T follicular helper cell (primary cell): ENCODE results near the gene MAP3K19.
"Not testable (repeated sequence)": the region's sequence is repeated elsewhere in the genome, so short reads cannot be mapped to it uniquely, and the experiment has no call there.

Source experiments
- DNase-seq: peaks from one replicate; pipeline ENCODE4 v3.0.0-alpha.2; 2020; ENCODE audit warnings: low read depth

Gene MAP3K19

DNA sequence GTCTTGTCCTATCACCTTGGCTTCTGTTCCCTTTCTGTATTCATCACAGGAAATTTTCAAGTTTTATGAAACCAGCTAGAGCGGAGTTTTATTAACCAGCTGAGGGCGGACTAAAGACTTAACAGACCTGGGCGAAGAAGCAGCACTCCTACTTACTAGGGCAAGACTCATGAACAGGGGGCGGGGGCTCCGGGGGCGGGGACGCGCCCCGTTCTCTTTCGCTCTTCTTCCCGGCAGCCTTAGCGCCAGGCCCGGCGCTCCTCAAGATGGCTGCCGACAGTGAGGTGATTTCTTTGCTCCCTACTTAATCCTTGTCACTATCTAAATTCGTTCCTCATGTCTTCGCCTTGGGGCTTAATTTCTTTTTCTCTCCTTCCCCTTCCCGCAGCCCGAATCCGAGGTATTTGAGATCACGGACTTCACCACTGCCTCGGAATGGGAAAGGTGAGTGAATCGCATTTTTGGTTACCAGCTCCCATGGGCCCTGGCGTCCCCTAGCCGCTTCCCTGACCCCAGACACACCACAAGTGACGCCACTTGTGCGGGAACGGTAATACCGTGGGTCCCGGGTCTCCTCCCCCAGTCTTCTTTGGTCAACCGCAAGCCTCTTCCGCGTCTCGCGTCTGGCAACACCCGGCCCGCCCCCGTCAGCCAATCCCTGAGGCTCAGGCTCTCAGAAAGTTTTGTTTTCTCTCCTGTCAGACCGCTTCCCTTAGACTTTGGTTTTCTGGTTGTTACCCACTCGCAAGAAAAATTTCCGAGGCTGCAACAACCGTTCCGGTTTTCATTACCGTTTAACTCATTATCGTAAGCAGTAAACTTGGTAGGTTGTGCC is 5.0 kb upstream of the MAP3K19 start, which contains the start of gene RAB3GAP1:
Gene RAB3GAP1, plus strand, starts transcription at position 251 of the 835 bp plus-strand sequence. Its CDS starts 16 bp downstream, at position 267.
- DNase-seq, result peak; percentile 88

GRCh38 chr2:135050684-135051083 is 3.4 kb upstream of the MAP3K19 start:
- DNase-seq, result no peak

- DNase-seq, result no peak
These were observed 2.9 kb upstream of the MAP3K19 start for GRCh38 chr2:135050132-135050531.

DNA sequence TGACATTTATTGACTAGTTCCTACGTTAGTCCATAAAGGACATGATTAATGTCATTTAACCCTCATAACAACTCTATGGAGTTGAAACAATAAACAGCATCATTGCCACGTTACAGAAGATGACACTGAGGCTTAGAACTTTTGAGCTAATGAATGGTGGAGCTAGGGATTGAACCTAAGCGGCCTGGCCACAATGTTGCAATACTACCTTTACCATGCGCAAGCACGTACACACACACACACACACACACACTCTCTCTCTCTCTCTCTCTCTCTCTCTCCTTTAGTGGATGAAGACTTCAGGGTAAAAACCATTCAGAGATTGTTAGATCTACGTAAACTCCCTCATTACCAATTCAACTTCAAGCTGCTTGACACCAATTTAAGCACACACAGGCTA is 875 bp upstream of the MAP3K19 start:
- no peak for DNase-seq

DNA sequence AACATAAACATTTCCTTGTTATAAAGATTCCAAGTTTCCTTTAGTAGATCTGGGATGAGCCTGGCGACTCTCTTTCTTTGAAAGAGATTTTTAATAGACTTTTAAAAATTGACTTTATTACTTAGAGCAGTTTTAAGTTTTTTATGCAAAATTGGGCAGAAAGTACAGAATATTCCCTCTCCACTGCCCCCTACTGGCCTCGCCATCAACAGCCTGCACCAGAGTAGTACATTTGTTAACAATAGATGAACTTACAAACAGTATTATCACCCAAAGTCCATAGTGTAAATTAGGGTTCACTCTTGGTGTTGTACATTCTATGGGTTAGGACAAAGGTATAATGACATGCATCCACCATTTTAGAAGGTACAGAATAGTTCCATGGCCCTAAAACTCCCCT is 3.9 kb downstream of the MAP3K19 start:
- no peak for DNase-seq

DNA sequence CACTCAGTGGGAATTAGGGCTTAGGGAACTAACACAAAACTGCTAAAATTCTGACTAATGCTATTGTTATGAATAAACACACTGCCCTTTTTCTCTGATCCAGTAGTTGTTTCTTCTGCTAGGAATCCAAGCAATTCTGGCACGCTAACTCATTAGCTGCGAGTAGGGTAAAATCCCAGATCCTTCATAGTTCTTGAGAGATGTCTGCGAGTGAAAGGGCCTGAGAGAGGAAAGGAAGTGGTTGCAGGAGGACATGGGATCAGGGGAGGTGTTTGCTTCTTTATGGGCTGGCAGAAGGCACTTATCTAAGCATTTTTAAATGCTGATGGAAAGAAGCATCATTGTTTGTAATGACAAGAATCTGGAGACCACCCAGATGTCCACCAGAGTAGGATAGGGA is 9.4 kb downstream of the MAP3K19 start:
- no peak for DNase-seq

GRCh38 chr2:135033216-135033615 is 14.0 kb downstream of the MAP3K19 start:
- DNase-seq, result not testable (repeated sequence)

GRCh38 chr2:135030826-135031225 is 16.4 kb downstream of the MAP3K19 start:
- no peak for DNase-seq

GRCh38 chr2:135029481-135030134 is 17.6 kb downstream of the MAP3K19 start:
- no peak for DNase-seq

DNA sequence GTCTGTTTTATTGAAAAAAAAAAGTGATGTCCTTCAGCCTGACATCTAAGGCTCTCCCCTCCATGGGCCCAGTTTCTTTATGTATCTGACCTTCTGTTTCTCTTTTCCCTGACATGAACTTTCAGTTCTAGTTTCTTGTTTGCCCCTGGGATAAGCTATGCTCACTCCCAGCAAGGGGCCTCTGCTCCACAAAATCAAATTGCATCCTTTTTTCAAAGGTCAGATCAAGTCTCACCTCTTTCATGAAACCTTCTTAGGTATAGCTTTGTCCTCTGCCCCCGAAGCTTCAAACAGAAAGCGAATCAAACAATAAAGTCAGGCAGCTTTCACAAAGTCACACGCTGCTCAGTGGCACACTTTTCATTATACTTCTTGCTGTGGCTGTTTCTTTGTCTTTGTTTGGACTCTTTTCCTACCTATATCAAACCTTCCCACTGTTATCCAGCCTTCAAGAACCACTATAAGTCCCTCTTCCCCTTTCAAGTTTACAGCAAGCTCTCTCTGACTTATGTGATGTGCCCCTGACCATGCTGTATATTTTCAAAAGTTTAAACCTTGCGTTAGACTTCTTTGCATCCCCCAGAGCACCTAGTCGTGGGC is 23.3 kb downstream of the MAP3K19 start:
- no peak for DNase-seq

- DNase-seq, result no peak
These were observed 24.0 kb downstream of the MAP3K19 start for GRCh38 chr2:135022952-135023880.

DNA sequence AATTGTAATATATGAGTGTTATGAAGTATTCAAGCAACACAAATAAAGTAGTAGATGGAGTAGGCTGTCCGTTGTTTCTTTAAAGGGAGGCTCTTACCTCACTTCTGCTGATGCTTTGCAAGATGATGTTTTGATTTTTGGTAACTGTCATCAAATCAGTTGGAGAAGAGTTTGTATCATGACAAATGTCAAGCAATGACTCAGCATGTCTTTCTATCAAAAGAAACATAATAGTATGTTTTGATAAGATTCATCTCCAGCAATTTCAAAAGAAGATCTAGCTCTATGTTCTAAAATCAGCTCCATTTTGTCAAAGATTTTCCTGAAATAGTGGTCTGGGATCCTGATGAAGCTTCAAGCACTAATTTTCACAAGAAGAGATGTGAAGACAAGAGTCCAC is 25.6 kb downstream of the MAP3K19 start:
- no peak for DNase-seq

DNA sequence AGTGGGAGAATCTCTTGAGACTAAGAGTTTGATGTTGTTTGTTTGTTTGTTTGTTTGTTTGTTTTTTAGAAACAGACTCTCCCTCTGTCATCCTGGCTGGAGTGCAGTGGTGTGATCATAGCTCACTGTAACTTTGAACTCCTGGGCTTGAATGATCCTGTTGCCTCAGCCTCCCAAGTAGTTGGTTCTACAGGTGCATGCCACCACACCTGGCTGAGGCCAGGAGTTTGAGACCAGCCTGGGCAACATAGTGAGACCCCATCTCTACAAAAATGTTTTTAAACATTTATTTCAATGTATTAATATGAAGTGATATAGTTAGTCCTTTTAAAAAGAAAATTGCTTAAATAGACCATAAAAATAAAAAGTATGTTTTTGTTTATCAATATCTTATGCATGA is 35.6 kb downstream of the MAP3K19 start:
- no peak for DNase-seq

GRCh38 chr2:135010200-135010942 is 36.9 kb downstream of the MAP3K19 start:
- DNase-seq, result no peak

DNA sequence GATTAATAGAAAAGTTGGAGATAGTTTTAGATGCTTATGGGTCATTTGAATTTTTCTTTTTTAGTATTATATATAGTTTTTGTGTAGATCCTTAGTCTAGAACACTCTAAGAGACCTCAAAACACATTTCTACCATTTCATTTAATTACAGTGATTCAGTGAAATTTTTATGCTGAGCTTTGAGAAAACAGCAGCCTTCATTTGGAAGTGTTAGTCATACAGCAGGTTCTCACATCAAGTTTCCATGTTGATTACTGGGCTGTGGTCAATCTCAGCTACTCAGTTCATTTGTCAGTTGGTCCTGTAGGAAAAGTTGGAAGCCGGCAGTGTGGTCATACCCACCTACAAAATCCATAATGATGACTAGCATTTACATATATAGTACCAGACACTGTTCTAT is 37.9 kb downstream of the MAP3K19 start:
- DNase-seq, result no peak

DNA sequence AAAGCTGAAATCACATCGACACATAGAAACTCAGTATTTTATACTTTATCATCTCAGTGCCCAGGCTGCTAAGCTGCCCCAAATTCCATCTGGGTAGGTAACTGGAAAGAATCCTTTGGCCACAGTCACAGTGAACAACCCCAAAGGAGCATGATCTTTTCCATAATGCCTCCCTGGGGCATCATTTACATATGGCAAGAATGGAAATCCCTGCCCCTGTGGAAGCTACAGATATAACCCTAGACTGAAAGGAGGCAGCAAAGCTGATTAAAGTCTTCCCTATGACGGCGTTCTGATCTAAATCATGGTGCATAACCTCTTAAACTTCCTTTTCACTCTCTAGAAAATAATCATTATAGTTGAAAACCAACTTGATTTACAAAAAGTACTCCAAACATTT is 41.5 kb downstream of the MAP3K19 start:
- no peak for DNase-seq

DNA sequence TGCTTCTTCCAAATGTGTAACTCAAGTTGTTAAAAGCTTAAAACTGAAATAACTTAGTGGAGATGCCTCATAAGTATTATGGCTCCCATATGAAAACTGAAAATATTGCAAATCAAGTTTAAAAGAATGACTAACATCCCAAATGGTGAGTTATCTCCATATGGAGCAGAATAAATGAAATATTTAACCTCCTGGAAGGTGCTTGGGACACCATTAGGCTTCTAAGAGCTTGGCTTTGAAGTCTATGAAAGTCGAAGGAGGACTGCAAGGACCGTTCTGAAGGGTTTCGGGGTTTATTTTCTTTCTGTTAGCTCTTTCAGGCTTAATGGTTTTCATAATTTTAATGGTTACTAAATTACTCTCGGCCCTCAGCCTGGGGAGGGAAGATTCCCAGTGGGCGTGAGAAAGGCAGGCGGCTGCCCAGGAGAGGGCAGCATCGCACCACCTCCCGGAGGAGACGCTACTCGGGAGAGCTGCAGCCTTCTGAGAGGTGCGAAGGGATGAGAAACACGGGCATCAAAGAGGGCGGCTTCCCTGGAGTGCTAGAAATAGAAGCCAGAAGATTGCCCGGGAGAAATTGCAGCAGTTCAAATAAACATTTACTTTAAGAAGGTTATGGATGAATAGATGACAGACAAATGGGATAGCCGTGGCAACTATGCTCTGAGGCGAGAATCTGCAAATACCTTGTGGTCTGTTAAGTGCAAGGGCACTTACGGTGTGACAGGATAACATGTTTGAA is 43.1 kb downstream of the MAP3K19 start:
- peak; percentile 54 for DNase-seq

DNA sequence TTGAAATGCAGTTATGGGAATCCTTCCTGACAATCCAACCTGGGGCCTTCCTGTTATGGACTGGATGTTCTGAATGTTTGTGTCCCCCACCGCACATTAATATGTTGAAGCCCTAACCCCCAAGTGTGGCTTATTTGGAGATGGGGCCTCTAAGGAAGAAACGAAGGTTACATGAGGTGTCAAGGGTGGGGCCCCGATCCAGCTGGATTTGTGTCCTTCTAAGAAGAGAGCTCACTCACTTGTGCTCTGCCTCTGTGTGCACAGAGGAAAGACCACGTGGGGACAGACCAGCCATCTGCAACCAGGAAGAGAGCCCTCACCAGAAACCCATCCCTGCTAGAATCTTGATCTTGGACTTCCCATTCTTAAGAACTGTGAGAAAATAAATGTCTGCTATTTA is 44.4 kb downstream of the MAP3K19 start:
- DNase-seq, result no peak

DNA sequence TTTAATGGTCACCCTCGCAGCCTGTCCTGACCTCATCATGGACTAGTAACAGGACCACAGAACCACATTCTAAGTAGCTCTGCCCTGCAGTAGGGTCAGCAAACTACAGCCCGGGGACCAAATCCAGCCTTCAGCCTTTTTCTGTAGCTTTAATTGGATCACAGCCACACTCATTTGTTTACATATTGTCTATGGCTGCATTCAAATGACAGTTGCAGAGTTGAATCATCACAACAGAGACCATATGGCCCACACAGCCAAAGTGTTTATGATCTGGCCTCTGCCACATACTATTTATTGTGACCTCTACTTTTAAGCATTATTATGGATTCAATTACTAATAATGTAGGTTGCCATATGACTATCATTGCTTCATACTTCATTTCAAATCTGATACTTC is 47.7 kb downstream of the MAP3K19 start:
- no peak for DNase-seq

GRCh38 chr2:134988994-134989605 is 58.1 kb downstream of the MAP3K19 start:
- DNase-seq, result no peak
